Loucy (cell line): Measurements from ENCODE around the gene FAM9A.

ENCODE experiments used
- H2AFZ ChIP-seq: fragments of 200-600 bp; sonication (generic); 2 replicates; pipeline ENCODE4 v1.6.0; 2016; ENCODE audit warnings: antibody characterized with exemption, mild to moderate bottlenecking, low read length, moderate library complexity
- H3F3A ChIP-seq: fragments of 200-600 bp; 2 replicates; pipeline ENCODE4 v1.6.0; 2016; ENCODE audit warnings: antibody characterized with exemption, low read depth, mild to moderate bottlenecking
- H3K27me3 ChIP-seq: fragments of 200-600 bp; sonication (generic); 2 replicates; pipeline ENCODE4 v1.6.1; 2014; ENCODE audit warnings: low read length, mild to moderate bottlenecking; ENCODE audit not compliant: insufficient read depth, poor library complexity, severe bottlenecking
- H3K36me3 ChIP-seq: fragments of 200-600 bp; sonication (generic); 2 replicates; pipeline ENCODE4 v1.6.1; 2016; ENCODE audit warnings: low read length; ENCODE audit not compliant: insufficient read depth
- H3K4me1 ChIP-seq: fragments of 200-600 bp; sonication (generic); 2 replicates; pipeline ENCODE4 v1.5.1; 2014; ENCODE audit warnings: low read length, mild to moderate bottlenecking; ENCODE audit not compliant: insufficient read depth, poor library complexity, severe bottlenecking
- H3K4me2 ChIP-seq: fragments of 200-600 bp; sonication (generic); 2 replicates; pipeline ENCODE4 v1.6.0; 2014; ENCODE audit warnings: antibody characterized with exemption, low read length, low read depth, mild to moderate bottlenecking; ENCODE audit not compliant: poor library complexity, severe bottlenecking
- H3K4me3 ChIP-seq: fragments of 200-600 bp; sonication (generic); 2 replicates; pipeline ENCODE4 v1.5.1; 2014; ENCODE audit warnings: low read length, mild to moderate bottlenecking, mixed read lengths; ENCODE audit not compliant: poor library complexity, severe bottlenecking
- H3K79me2 ChIP-seq: fragments of 200-600 bp; sonication (generic); 2 replicates; pipeline ENCODE4 v1.6.1; 2014; ENCODE audit warnings: low read length; ENCODE audit not compliant: insufficient read depth
- H3K9ac ChIP-seq: fragments of 200-600 bp; sonication (generic); 2 replicates; pipeline ENCODE4 v1.6.0; 2014; ENCODE audit warnings: mild to moderate bottlenecking, low read depth, low read length, moderate library complexity; ENCODE audit not compliant: poor library complexity, severe bottlenecking
- H3K9me2 ChIP-seq: fragments of 200-600 bp; sonication (generic); replicated peaks from 2 replicates; pipeline ENCODE4 v1.6.1; 2016; ENCODE audit warnings: low read depth, low read length, mixed read lengths
- H3K9me3 ChIP-seq: fragments of 200-600 bp; sonication (generic); 2 replicates; pipeline ENCODE4 v1.6.1; 2014; ENCODE audit warnings: mild to moderate bottlenecking, antibody characterized with exemption, low read length, low read depth; ENCODE audit not compliant: insufficient read depth
- H4K20me1 ChIP-seq: fragments of 200-600 bp; sonication (generic); 2 replicates; pipeline ENCODE4 v1.6.0; 2014; ENCODE audit warnings: antibody characterized with exemption, low read length, mild to moderate bottlenecking; ENCODE audit not compliant: insufficient read depth, poor library complexity, severe bottlenecking
- EZH2phosphoT487 ChIP-seq: fragments of 200-600 bp; IDR thresholded peaks from 2 replicates; pipeline ENCODE4 v1.6.1; 2018; ENCODE audit warnings: antibody characterized with exemption, mild to moderate bottlenecking, moderate library complexity, borderline replicate concordance
- TF ChIP-seq, protein P1 (sequence below): fragments of 200-600 bp; sonication (generic); conservative IDR thresholded peaks from 2 replicates; pipeline ENCODE4 v1.5.1; 2014; ENCODE audit warnings: mild to moderate bottlenecking, antibody characterized with exemption, low read length

The FAM9A gene

DNA sequence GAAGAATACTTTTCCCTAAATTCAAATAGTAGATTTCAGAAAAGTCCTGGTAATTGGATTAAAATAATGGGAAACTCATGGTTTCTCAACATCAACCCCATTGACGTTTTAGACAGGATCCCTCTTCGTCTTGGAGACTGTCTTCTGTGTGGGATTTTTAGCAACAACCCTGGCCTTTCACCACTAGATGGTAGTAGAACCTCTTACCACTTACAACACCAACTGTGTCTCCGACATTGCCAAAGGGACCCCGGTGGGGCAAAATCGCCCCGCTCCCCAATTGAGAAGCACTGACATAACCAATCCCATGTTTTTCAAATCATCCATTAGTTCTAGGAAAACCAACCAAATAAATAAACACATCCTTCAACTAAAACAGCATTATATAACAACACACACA lies 52.3 kb downstream of the FAM9A start:
- Histone ChIP-seq H3K36me3 (no peaks in the 10 kb centered on the region), H3K4me3 (no peak overlapping the region), H3K9me3 (no peaks in the 10 kb centered on the region), H3F3A (no peaks in the 10 kb centered on the region), H3K27me3 (no peaks in the 10 kb centered on the region), H2AFZ (no peak overlapping the region), H3K9ac (no peak overlapping the region), H3K4me2 (no peak overlapping the region), H4K20me1 (no peaks in the 10 kb centered on the region), H3K4me1 (no peaks in the 10 kb centered on the region), H3K79me2 (no peaks in the 10 kb centered on the region), H3K9me2 (no peaks in the 10 kb centered on the region)
- no peak for TF ChIP-seq EZH2phosphoT487
- TF ChIP-seq, protein P1, sequence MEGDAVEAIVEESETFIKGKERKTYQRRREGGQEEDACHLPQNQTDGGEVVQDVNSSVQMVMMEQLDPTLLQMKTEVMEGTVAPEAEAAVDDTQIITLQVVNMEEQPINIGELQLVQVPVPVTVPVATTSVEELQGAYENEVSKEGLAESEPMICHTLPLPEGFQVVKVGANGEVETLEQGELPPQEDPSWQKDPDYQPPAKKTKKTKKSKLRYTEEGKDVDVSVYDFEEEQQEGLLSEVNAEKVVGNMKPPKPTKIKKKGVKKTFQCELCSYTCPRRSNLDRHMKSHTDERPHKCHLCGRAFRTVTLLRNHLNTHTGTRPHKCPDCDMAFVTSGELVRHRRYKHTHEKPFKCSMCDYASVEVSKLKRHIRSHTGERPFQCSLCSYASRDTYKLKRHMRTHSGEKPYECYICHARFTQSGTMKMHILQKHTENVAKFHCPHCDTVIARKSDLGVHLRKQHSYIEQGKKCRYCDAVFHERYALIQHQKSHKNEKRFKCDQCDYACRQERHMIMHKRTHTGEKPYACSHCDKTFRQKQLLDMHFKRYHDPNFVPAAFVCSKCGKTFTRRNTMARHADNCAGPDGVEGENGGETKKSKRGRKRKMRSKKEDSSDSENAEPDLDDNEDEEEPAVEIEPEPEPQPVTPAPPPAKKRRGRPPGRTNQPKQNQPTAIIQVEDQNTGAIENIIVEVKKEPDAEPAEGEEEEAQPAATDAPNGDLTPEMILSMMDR: peak; percentile 54

DNA sequence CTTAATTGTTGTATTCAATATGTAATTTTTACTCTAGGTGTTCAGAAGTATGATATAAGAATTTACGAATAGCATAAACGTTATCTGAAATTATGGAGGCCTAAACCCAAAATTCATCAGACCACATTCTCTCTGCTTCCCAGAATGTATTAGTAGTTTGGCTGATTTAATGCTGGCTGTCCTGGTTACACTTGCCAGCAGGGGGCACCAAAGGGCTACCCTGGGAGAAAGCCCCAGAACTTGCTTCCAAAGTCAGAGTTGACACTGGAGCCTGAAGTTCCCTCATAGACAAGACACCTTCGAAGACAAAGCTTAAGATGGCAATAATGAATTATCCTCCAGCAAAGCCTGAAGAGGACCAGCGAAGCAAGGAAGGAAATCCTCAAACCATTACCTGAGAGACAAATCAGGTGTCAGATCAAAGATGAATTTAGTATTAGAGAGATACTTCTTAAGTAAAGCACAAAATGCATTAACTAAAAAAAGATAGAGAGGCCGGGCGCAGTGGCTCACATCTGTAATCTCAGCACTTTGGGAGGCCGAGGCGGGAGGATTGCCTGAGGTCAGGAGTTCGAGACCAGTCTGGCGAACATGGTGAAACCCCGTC lies 58.0 kb downstream of the FAM9A start:
- H4K20me1 ChIP-seq: no peaks in the 10 kb centered on the region
- no peak overlapping the region for H2AFZ ChIP-seq
- no peaks in the 10 kb centered on the region for H3K79me2 ChIP-seq
- H3K27me3 ChIP-seq: no peaks in the 10 kb centered on the region
- TF ChIP-seq, protein P1: peak; percentile 69
- TF ChIP-seq EZH2phosphoT487: no peak
- no peaks in the 10 kb centered on the region for H3K4me1 ChIP-seq
- no peak overlapping the region for H3K9ac ChIP-seq
- no peaks in the 10 kb centered on the region for H3F3A ChIP-seq
- H3K4me3 ChIP-seq: no peak overlapping the region
- H3K36me3 ChIP-seq: no peaks in the 10 kb centered on the region
- H3K9me2 ChIP-seq: no peaks in the 10 kb centered on the region
- H3K9me3 ChIP-seq: no peaks in the 10 kb centered on the region
- no peak overlapping the region for H3K4me2 ChIP-seq

DNA sequence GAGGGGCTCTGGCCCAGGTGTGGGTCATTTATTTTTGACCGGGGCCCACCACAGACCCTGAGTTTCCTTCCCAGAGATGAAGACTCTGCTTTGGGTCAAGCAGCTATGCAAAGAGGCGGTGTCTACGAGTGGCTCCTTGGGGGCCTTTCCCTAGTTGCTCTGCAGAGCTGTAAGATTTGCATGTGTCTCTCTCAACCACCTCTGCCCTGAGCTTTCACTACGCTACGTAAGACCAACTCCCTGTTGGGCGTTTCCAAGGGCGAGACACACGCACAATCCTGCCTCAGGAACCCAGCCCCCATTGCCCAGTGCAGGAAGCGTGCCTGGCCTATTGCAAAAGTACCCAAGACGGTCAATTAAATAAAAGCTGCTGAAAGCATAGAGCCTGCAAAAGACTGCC lies 59.2 kb downstream of the FAM9A start:
- no peaks in the 10 kb centered on the region for H3K79me2 ChIP-seq

More for the DNA sequence above, 59.2 kb downstream of the FAM9A start:
- no peaks in the 10 kb centered on the region for H3K27me3 ChIP-seq
- H3K9me2 ChIP-seq: no peaks in the 10 kb centered on the region
- TF ChIP-seq, protein P1: no peak
- no peak for TF ChIP-seq EZH2phosphoT487
- H3K9ac ChIP-seq: no peak overlapping the region
- H3K4me2 ChIP-seq: no peak overlapping the region
- H3K9me3 ChIP-seq: no peaks in the 10 kb centered on the region
- no peaks in the 10 kb centered on the region for H3K36me3 ChIP-seq
- no peaks in the 10 kb centered on the region for H4K20me1 ChIP-seq
- no peaks in the 10 kb centered on the region for H3K4me1 ChIP-seq
- H2AFZ ChIP-seq: no peak overlapping the region
- no peak overlapping the region for H3K4me3 ChIP-seq
- H3F3A ChIP-seq: no peaks in the 10 kb centered on the region
